B cell (primary cell): ENCODE data around the gene FRMD3. TPM values are rescaled to one million over a fixed set of nuclear protein-coding genes. Genes with fewer than 3 reads are reported as not detected.

Source experiments
- ATAC-seq: fragments of 200-7000 bp; cut with Tn5 transposase; one replicate; pipeline ENCODE4 v1.10.0; 2021; ENCODE audit warnings: low read depth, mild to moderate bottlenecking, moderate number of reproducible peaks, moderate library complexity
- CTCF ChIA-PET: fragments of 350-600 bp; sonication (Branson Sonifier 250); formaldehyde crosslinking; loops from one replicate; lab custom pipeline; 2021; ENCODE audit warnings: antibody characterized with exemption, inconsistent platforms; lab: Charles Lee
- POLR2A ChIA-PET: fragments of 350-600 bp; sonication (Branson Sonifier 250); formaldehyde crosslinking; loops from one replicate; lab custom pipeline; 2021; ENCODE audit warnings: antibody characterized with exemption; lab: Charles Lee
- DNase-seq: peaks from one replicate; pipeline ENCODE4 v3.0.0; 2013
- H2AFZ ChIP-seq: 2 replicates; pipeline ENCODE4 v1.6.1; 2012; ENCODE audit warnings: mild to moderate bottlenecking, low read depth, low read length; ENCODE audit not compliant: insufficient read depth, poor library complexity, severe bottlenecking
- H3K27ac ChIP-seq, 2 donors: 1 replicate in 1 of 2; 2 replicates in 1 of 2; pipeline ENCODE4 v1.5.1; 2012 to 2013; ENCODE audit warnings: low read length in 2 of 2, mild to moderate bottlenecking in 2 of 2, moderate library complexity in 1 of 2
- H3K27me3 ChIP-seq, 4 experiments: fragments of 200-600 bp in 1 of 4; sonication (generic) in 1 of 4; replicated peaks in 1 of 4; 1 replicate in 2 of 4; 2 replicates in 2 of 4; pipeline versions ENCODE4 v1.6.1 to v1.7.0; 2013 to 2016; ENCODE audit warnings: low read length in 3 of 4, mild to moderate bottlenecking in 2 of 4, mixed read lengths in 1 of 4, moderate library complexity in 1 of 4; ENCODE audit not compliant: insufficient read depth in 4 of 4, control insufficient read depth in 3 of 4; ENCODE audit errors: control extremely low read depth in 1 of 4
- H3K36me3 ChIP-seq, 2 experiments: replicated peaks in 1 of 2; 1 replicate in 1 of 2; 2 replicates in 1 of 2; pipeline versions ENCODE4 v1.6.1 to v1.7.1; 2013; ENCODE audit warnings: low read length in 1 of 2; ENCODE audit not compliant: insufficient read depth in 2 of 2, control insufficient read depth in 1 of 2; ENCODE audit errors: control extremely low read depth in 1 of 2, extremely low read depth in 1 of 2
- H3K4me1 ChIP-seq, 2 donors: fragments of 200-600 bp in 1 of 2; sonication (generic) in 1 of 2; 1 replicate in 1 of 2; 2 replicates in 1 of 2; pipeline versions ENCODE4 v1.5.1 to v1.6.1; 2013 to 2017; ENCODE audit warnings: low read length in 2 of 2; ENCODE audit not compliant: control insufficient read depth in 2 of 2, insufficient read depth in 2 of 2
- H3K4me2 ChIP-seq: replicated peaks from 2 replicates; pipeline ENCODE3; 2012; ENCODE audit warnings: mild to moderate bottlenecking, low read depth, low read length; ENCODE audit not compliant: poor library complexity, severe bottlenecking
- H3K4me3 ChIP-seq, 5 experiments: fragments of 200-600 bp in 1 of 5; sonication (generic) in 1 of 5; 1 replicate in 3 of 5; 2 replicates in 2 of 5; pipeline versions ENCODE4 v1.5.1 to v1.7.0; 2011 to 2016; ENCODE audit warnings: low read length in 4 of 5, mild to moderate bottlenecking in 4 of 5, low read depth in 2 of 5, control low read depth in 1 of 5, moderate library complexity in 1 of 5; ENCODE audit not compliant: insufficient read depth in 1 of 5; ENCODE audit errors: control extremely low read depth in 1 of 5, extremely low read depth in 1 of 5
- H3K79me2 ChIP-seq: fragments of 200-600 bp; sonication (generic); one replicate; pipeline ENCODE4 v1.6.0; 2016; ENCODE audit warnings: low read length; ENCODE audit not compliant: control insufficient read depth, insufficient read depth
- H3K9ac ChIP-seq: fragments of 200-600 bp; sonication (generic); 2 replicates; pipeline ENCODE4 v1.6.1; 2017; ENCODE audit warnings: mild to moderate bottlenecking, low read length, moderate library complexity
- H3K9me3 ChIP-seq, 3 donors: one replicate each; pipeline versions ENCODE4 v1.6.1 to v1.7.1; 2013; ENCODE audit warnings: low read length in 2 of 3; ENCODE audit not compliant: control insufficient read depth in 2 of 3, insufficient read depth in 1 of 3; ENCODE audit errors: control extremely low read depth in 1 of 3
- H4K20me1 ChIP-seq: 2 replicates; pipeline ENCODE4 v1.6.0; 2012; ENCODE audit warnings: mild to moderate bottlenecking, low read length; ENCODE audit not compliant: insufficient read depth, control insufficient read depth, poor library complexity, severe bottlenecking
- H3K27ac Mint-ChIP-seq: one replicate; pipeline ENCODE4 v1.8.0; 2021; ENCODE audit warnings: mixed read lengths
- H3K27me3 Mint-ChIP-seq: one replicate; pipeline ENCODE4 v1.8.0; 2021; ENCODE audit warnings: mixed read lengths
- H3K4me1 Mint-ChIP-seq: one replicate; pipeline ENCODE4 v1.8.0; 2021; ENCODE audit warnings: mixed read lengths
- H3K4me3 Mint-ChIP-seq: one replicate; pipeline ENCODE4 v1.8.0; 2021; ENCODE audit warnings: mixed read lengths
- H3K9me3 Mint-ChIP-seq: one replicate; pipeline ENCODE4 v1.8.0; 2022; ENCODE audit warnings: mixed read lengths; ENCODE audit not compliant: insufficient read depth
- CTCF ChIP-seq: fragments of 200-600 bp; IDR thresholded peaks from one replicate; pipeline ENCODE4 v1.8.0; 2022; ENCODE audit warnings: antibody characterized with exemption, mild to moderate bottlenecking
- EZH2 ChIP-seq: IDR thresholded peaks from 2 replicates; pipeline ENCODE4 v1.6.1; 2012; ENCODE audit warnings: borderline replicate concordance, low read depth, mild to moderate bottlenecking, moderate library complexity, low read length; ENCODE audit not compliant: insufficient read depth, poor library complexity, severe bottlenecking
- WGBS: methylation state at CpG from one replicate; pipeline ENCODE4 v1.1.5; 2013; ENCODE audit warnings: missing lambda C conversion rate; ENCODE audit not compliant: insufficient coverage; 5-methylcytosine and 5-hydroxymethylcytosine counted together
- intact Hi-C: fragments of 100-400 bp; cut with micrococcal nuclease; formaldehyde crosslinking; loops from one replicate; pipeline ENCODE4 v1.10.0; 2022
- polyA plus RNA-seq: library from polyadenylated mRNA; depleted of rRNA; stranded (reverse); fragments of >200 nt; gene quantifications from 2 replicates; pipeline ENCODE4 v1.2.3, GENCODE V29; 2012
- total RNA-seq, 2 donors: library from RNA; stranded (reverse); fragments of 120-200 nt in 1 of 2; gene quantifications; 1 replicate in 1 of 2; 2 replicates in 1 of 2; pipeline versions ENCODE4 v1.2.3 to v1.2.4, GENCODE V29; 2013 to 2022

FRMD3 gene
- total and polyA plus RNA-seq, 2 donors (not counting 1 experiment from before 2014, with no cell fraction given), result 0.37 to 0.49 TPM

- ChIA-PET CTCF (no interaction called here), POLR2A (no interaction called here)
- Histone ChIP-seq H3K9me3 (no peaks in the 10 kb centered on the region), H3K9ac (no peak overlapping the region), H3K79me2 (no peaks in the 10 kb centered on the region), H3K27ac (no peak overlapping the region), H3K4me3 (no peak overlapping the region), H3K4me1 (no peaks in the 10 kb centered on the region), H3K4me2 (no peak overlapping the region), H3K27me3 (no peaks in the 10 kb centered on the region), H3K36me3 (no peaks in the 10 kb centered on the region), H2AFZ (no peak overlapping the region), H4K20me1 (no peaks in the 10 kb centered on the region)
- H3K27me3 Mint-ChIP-seq, result no peaks in the 10 kb centered on the region
- TF ChIP-seq EZH2 (no peak), CTCF (no peak)
- no peaks in the 10 kb centered on the region for H3K9me3 Mint-ChIP-seq
- WGBS, result 93% methylated on average over 1 of the region's 3 CpGs
- intact Hi-C loops, result no loop called here
- ATAC-seq (no peak), DNase-seq (no peak)
- H3K4me3 Mint-ChIP-seq, result no peak overlapping the region
- no peak overlapping the region for H3K27ac Mint-ChIP-seq
- H3K4me1 Mint-ChIP-seq, result no peaks in the 10 kb centered on the region
Measured at GRCh38 chr9:83491413-83491812, 46.8 kb downstream of the FRMD3 start.

GRCh38 chr9:83489961-83490360, 48.2 kb downstream of the FRMD3 start:
- Mint-ChIP-seq H3K27ac (no peak overlapping the region), H3K4me3 (no peak overlapping the region), H3K4me1 (no peaks in the 10 kb centered on the region), H3K27me3 (no peaks in the 10 kb centered on the region), H3K9me3 (no peaks in the 10 kb centered on the region)
- H3K27ac ChIP-seq, result no peak overlapping the region
- ATAC-seq (no peak), DNase-seq (no peak)
- H3K4me1 ChIP-seq, result no peaks in the 10 kb centered on the region
- no peak overlapping the region for H3K4me3 ChIP-seq
- no peaks in the 10 kb centered on the region for H3K79me2 ChIP-seq
- H3K9me3 ChIP-seq, result no peaks in the 10 kb centered on the region
- no peaks in the 10 kb centered on the region for H4K20me1 ChIP-seq
- intact Hi-C loops, result no loop called here
- H3K4me2 ChIP-seq, result no peak overlapping the region
- no peak overlapping the region for H2AFZ ChIP-seq
- ChIA-PET CTCF (no interaction called here), POLR2A (no interaction called here)
- H3K9ac ChIP-seq, result no peak overlapping the region
- WGBS, result 80% methylated on average over 1 of the region's 1 CpG
- H3K36me3 ChIP-seq, result no peaks in the 10 kb centered on the region
- H3K27me3 ChIP-seq, result no peaks in the 10 kb centered on the region
- no peak for TF ChIP-seq CTCF
- no peak for TF ChIP-seq EZH2
